A549 treated with CpdA at 1 μM for 4 hours (cell line): ENCODE results near the gene SETBP1. TPM values are rescaled to one million over a fixed set of nuclear protein-coding genes. Genes with fewer than 3 reads are reported as not detected.

Experiments used
- total RNA-seq: library from RNA; stranded (reverse); fragments of 200-300 nt; extraction: Qiagen RNA extraction; gene quantifications from 5 replicates; pipeline ENCODE4 v1.2.3, GENCODE V29; 2022; ENCODE audit warnings: low read depth

SETBP1 gene
- 0.58 to 0.76 TPM (median 0.65 TPM) in 5 replicates for total RNA-seq

DNA sequence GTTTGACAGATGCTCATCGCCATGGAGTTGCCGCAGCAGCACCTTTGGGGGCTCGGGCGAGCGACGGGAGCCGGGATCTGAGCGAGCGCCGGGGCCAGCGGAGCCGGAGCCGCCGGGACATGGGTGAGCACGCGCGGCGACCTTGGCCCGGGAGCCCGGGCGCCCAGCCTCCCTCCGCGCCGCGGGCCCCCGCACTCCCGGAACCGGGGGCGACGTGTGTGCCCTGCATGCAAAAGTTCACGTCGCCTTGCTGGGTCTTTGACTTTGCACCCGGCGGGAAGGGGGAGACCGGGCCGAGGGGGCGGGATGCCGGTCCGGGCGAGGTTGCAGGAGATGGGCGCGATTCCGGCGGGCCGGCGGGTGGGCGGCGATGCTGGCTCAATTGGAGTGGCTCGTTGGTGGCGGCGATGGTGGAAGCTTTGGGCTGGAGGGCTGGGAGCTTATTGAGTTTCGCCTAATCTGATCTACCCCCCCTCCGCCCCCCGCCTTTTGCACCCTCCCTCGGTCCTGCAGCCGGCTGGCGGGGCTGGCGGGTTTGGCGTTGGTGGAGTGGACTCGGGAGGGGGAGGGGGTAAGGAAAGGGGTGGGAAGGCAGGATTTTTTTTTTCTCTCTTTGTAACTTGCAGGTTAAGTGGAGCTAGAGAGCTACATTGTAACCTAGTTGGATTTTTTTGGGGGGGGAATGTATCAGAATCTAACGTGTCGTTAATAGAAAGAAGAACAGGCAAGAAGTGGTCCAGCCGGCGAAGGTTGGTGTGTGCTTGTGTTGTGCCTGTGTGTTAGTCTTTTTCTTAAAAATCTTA lies at the start of gene SETBP1:
Gene SETBP1, plus strand, starts transcription at position 616 of the 803 bp plus-strand sequence. CDS start 20,459 bp downstream, outside the sequence.

